HEK293 (cell line): ENCODE results near the gene RECQL.

Experiments used
- CTCF ChIA-PET: fragments of 350-600 bp; formaldehyde crosslinking; extraction: SDS; loops from one replicate; lab custom pipeline; 2021; ENCODE audit warnings: antibody characterized with exemption; lab: Yijun Ruan, JAX
- POLR2A ChIA-PET: fragments of 300-600 bp; formaldehyde crosslinking; extraction: SDS; loops from one replicate; lab custom pipeline; 2020; ENCODE audit warnings: antibody characterized with exemption, inconsistent platforms; lab: Yijun Ruan, JAX
- H3K27ac ChIP-seq: fragments of 200-500 bp; sonication (Bioruptor generic); 2 replicates; pipeline ENCODE4 v1.5.1; 2014; ENCODE audit warnings: low read depth, low read length, control low read depth, inconsistent platforms; ENCODE audit errors: extremely low read depth
- H3K36me3 ChIP-seq, 2 experiments: fragments of 200-500 bp in 1 of 2; sonication (Bioruptor generic) in 1 of 2; 1 replicate in 1 of 2; 2 replicates in 1 of 2; pipeline ENCODE4 v1.5.1; 2014 to 2017; ENCODE audit warnings: inconsistent platforms in 2 of 2, low read length in 2 of 2; ENCODE audit not compliant: control insufficient read depth in 2 of 2, insufficient read depth in 1 of 2
- H3K4me1 ChIP-seq: fragments of 200-500 bp; sonication (Bioruptor generic); 2 replicates; pipeline ENCODE4 v1.5.1; 2014; ENCODE audit warnings: mild to moderate bottlenecking, low read length, inconsistent platforms; ENCODE audit not compliant: control insufficient read depth, insufficient read depth
- H3K4me3 ChIP-seq: 2 replicates; pipeline ENCODE4 v1.5.1; 2011; ENCODE audit warnings: low read depth, mild to moderate bottlenecking, control low read depth, low read length, moderate library complexity
- H3K9me3 ChIP-seq: fragments of 200-500 bp; sonication (Bioruptor generic); 2 replicates; pipeline ENCODE4 v1.5.1; 2014; ENCODE audit warnings: low read depth, low read length, inconsistent platforms; ENCODE audit not compliant: control insufficient read depth, insufficient read depth
- HIC1 ChIP-seq: fragments of 450-650 bp; formaldehyde crosslinking; IDR thresholded peaks from 2 replicates; pipeline ENCODE4 v1.5.1; 2016; ENCODE audit warnings: missing biosample characterization, missing genetic modification characterization
- HOXA7 ChIP-seq: sonication (generic); formaldehyde crosslinking; IDR thresholded peaks from 2 replicates; pipeline ENCODE4 v1.8.1; 2022; ENCODE audit warnings: missing genetic modification reagents, borderline replicate concordance
- KLF7 ChIP-seq: fragments of 450-650 bp; formaldehyde crosslinking; IDR thresholded peaks from 2 replicates; pipeline ENCODE4 v1.5.1; 2016; ENCODE audit warnings: missing biosample characterization, missing genetic modification characterization, borderline replicate concordance
- MYNN ChIP-seq: fragments of 450-650 bp; formaldehyde crosslinking; IDR thresholded peaks from 2 replicates; pipeline ENCODE4 v1.5.1; 2016; ENCODE audit warnings: missing biosample characterization, missing genetic modification characterization, borderline replicate concordance
- SP3 ChIP-seq: fragments of 450-650 bp; formaldehyde crosslinking; IDR thresholded peaks from 2 replicates; pipeline ENCODE4 v1.5.1; 2016; ENCODE audit warnings: missing biosample characterization, missing genetic modification characterization
- ZBTB17 ChIP-seq: fragments of 450-650 bp; formaldehyde crosslinking; IDR thresholded peaks from 2 replicates; pipeline ENCODE4 v1.5.1; 2016; ENCODE audit warnings: missing biosample characterization, missing genetic modification characterization
- ZBTB20 ChIP-seq: fragments of 450-650 bp; formaldehyde crosslinking; IDR thresholded peaks from 2 replicates; pipeline ENCODE4 v1.5.1; 2016; ENCODE audit warnings: missing biosample characterization, missing genetic modification characterization
- ZBTB26 ChIP-seq: fragments of 450-650 bp; formaldehyde crosslinking; optimal IDR thresholded peaks from 2 replicates; pipeline ENCODE3; 2016; ENCODE audit warnings: missing biosample characterization, mild to moderate bottlenecking, missing genetic modification characterization
- ZBTB49 ChIP-seq: fragments of 450-650 bp; formaldehyde crosslinking; IDR thresholded peaks from 2 replicates; pipeline ENCODE4 v1.5.1; 2016; ENCODE audit warnings: missing biosample characterization, missing genetic modification characterization, low read depth
- ZNF174 ChIP-seq: fragments of 450-650 bp; formaldehyde crosslinking; IDR thresholded peaks from 2 replicates; pipeline ENCODE4 v1.5.0; 2017; ENCODE audit warnings: missing biosample characterization, mild to moderate bottlenecking, missing genetic modification characterization
- ZNF202 ChIP-seq: fragments of 450-650 bp; formaldehyde crosslinking; IDR thresholded peaks from 2 replicates; pipeline ENCODE4 v1.5.1; 2016; ENCODE audit warnings: missing biosample characterization, missing genetic modification characterization, borderline replicate concordance
- ZNF335 ChIP-seq: fragments of 450-650 bp; formaldehyde crosslinking; conservative IDR thresholded peaks from 2 replicates; pipeline ENCODE4 v1.5.1; 2016; ENCODE audit warnings: missing biosample characterization, missing genetic modification characterization
- ZNF391 ChIP-seq: fragments of 450-650 bp; formaldehyde crosslinking; IDR thresholded peaks from 2 replicates; pipeline ENCODE4 v1.5.1; 2016; ENCODE audit warnings: low read depth, missing biosample characterization, missing genetic modification characterization, borderline replicate concordance
- ZNF473 ChIP-seq: fragments of 450-650 bp; formaldehyde crosslinking; IDR thresholded peaks from 2 replicates; pipeline ENCODE4 v1.5.1; 2017; ENCODE audit warnings: missing biosample characterization, missing genetic modification characterization
- ZNF518A ChIP-seq: fragments of 450-650 bp; formaldehyde crosslinking; conservative IDR thresholded peaks from 2 replicates; pipeline ENCODE4 v1.5.1; 2016; ENCODE audit warnings: low read depth, missing biosample characterization, missing genetic modification characterization
- ZNF549 ChIP-seq: fragments of 450-650 bp; IDR thresholded peaks from 2 replicates; pipeline ENCODE4 v1.5.1; 2018; ENCODE audit warnings: missing biosample characterization, missing genetic modification characterization, mild to moderate bottlenecking, inconsistent platforms, moderate library complexity
- ZNF580 ChIP-seq: fragments of 450-650 bp; formaldehyde crosslinking; IDR thresholded peaks from 2 replicates; pipeline ENCODE4 v1.5.1; 2016; ENCODE audit warnings: missing biosample characterization, missing genetic modification characterization
- ZNF623 ChIP-seq: fragments of 450-650 bp; formaldehyde crosslinking; IDR thresholded peaks from 2 replicates; pipeline ENCODE4 v1.5.1; 2016; ENCODE audit warnings: missing biosample characterization, missing genetic modification characterization
- ZNF645 ChIP-seq: fragments of 450-650 bp; formaldehyde crosslinking; IDR thresholded peaks from 2 replicates; pipeline ENCODE4; 2016; ENCODE audit warnings: missing biosample characterization, missing genetic modification characterization
- ZNF664 ChIP-seq: fragments of 450-650 bp; formaldehyde crosslinking; IDR thresholded peaks from 2 replicates; pipeline ENCODE4 v1.5.1; 2016; ENCODE audit warnings: missing biosample characterization, missing genetic modification characterization
- ZNF843 ChIP-seq: fragments of 450-650 bp; formaldehyde crosslinking; IDR thresholded peaks from 2 replicates; pipeline ENCODE4 v1.5.1; 2016; ENCODE audit warnings: missing biosample characterization, missing genetic modification characterization

The RECQL gene

GRCh38 chr12:21502872-21503271 lies 1.4 kb upstream of the RECQL start:
- CTCF ChIA-PET, result no interaction called here
- no peaks in the 10 kb centered on the region for H3K9me3 ChIP-seq
- TF ChIP-seq HIC1 (tag by site-specific recombination) (no peak), ZBTB26 (no peak), HOXA7 (CRISPR knock-in tag) (no peak)
- TF ChIP-seq, all 188 proteins: peak for 0
- Histone ChIP-seq H3K4me1 (peaks cover 11% of the 10 kb centered on the region), H3K4me3 (peak overlapping the region; percentile 85), H3K27ac (no peak overlapping the region), H3K36me3 (peaks cover 5 to 18% of the 10 kb centered on the region in 2 experiments; a peak in 2 of 3 replicates)
- POLR2A ChIA-PET, result interaction anchor here (1.2 kb wide), 1 partner anchor 65 kb away, joined by 3 read pairs; the partner anchor contains the start of gene PYROXD1

GRCh38 chr12:21502164-21502496 lies 695 bp upstream of the RECQL start:
- POLR2A ChIA-PET, result interaction anchor here (1.1 to 2.1 kb wide), 8 partner anchors 9 to 165 kb away, joined by 3 to 13 read pairs (median 5); partner anchors contain the start of genes LDHB, PYROXD1 and SPX
- peaks cover 5 to 21% of the 10 kb centered on the region in 2 experiments; a peak in 2 of 3 replicates for H3K36me3 ChIP-seq
- H3K4me1 ChIP-seq, result peaks cover 11% of the 10 kb centered on the region
- H3K4me3 ChIP-seq, result peak overlapping the region; percentile 85
- CTCF ChIA-PET, result interaction anchor here (1.0 kb wide), 1 partner anchor 253 kb away, joined by 5 read pairs; no protein-coding TSS in a partner anchor
- no peaks in the 10 kb centered on the region for H3K9me3 ChIP-seq
- peak overlapping the region; percentile 81 for H3K27ac ChIP-seq
- TF ChIP-seq KLF7 (no peak), ZNF174 (tag by site-specific recombination) (no peak), ZBTB17 (tag by site-specific recombination) (no peak), ZNF843 (no peak), ZNF549 (tag by site-specific recombination) (no peak), MYNN (tag by site-specific recombination) (no peak), ZNF391 (tag by site-specific recombination) (no peak), ZNF518A (no peak), ZNF645 (tag by site-specific recombination) (no peak), SP3 (tag by site-specific recombination) (no peak), ZNF473 (tag by site-specific recombination) (no peak), ZNF580 (no peak), ZNF623 (tag by site-specific recombination) (no peak), ZNF202 (no peak), ZNF335 (tag by site-specific recombination) (peak; percentile 98), ZBTB20 (tag by site-specific recombination) (peak; percentile 50; the same call in 1 of the 2 replicates), ZBTB49 (no peak), ZNF664 (tag by site-specific recombination) (no peak)
